Small intestine (tissue), 7 donors: Measurements from ENCODE around the gene LENG8. TPM values are rescaled to one million over a fixed set of nuclear protein-coding genes. Genes with fewer than 3 reads are reported as not detected.

Experiments
- DNase-seq, 2 donors: peaks; one replicate each; pipeline versions ENCODE4 v3.0.0 to v3.0.0-alpha.2; 2013
- FAIRE-seq: peaks from 2 replicates; lab custom pipeline; 2012; peaks lifted over from hg19 to GRCh38; lab: Jason Lieb, UNC
- H3K27ac ChIP-seq, 3 donors: one replicate each; pipeline ENCODE4 v1.5.1; 2013; ENCODE audit warnings: low read length in 2 of 3, mild to moderate bottlenecking in 2 of 3, control low read depth in 1 of 3, inconsistent platforms in 1 of 3, low read depth in 1 of 3, moderate library complexity in 1 of 3
- H3K27me3 ChIP-seq, 3 donors: one replicate each; pipeline ENCODE4 v1.6.1; 2013; ENCODE audit warnings: low read length in 3 of 3, inconsistent platforms in 1 of 3; ENCODE audit not compliant: control insufficient read depth in 3 of 3, insufficient read depth in 3 of 3
- H3K36me3 ChIP-seq, 3 donors: one replicate each; pipeline ENCODE4 v1.6.1; 2013; ENCODE audit warnings: low read length in 3 of 3, inconsistent platforms in 1 of 3, low read depth in 1 of 3, mild to moderate bottlenecking in 1 of 3, moderate library complexity in 1 of 3; ENCODE audit not compliant: control insufficient read depth in 3 of 3, insufficient read depth in 2 of 3
- H3K4me1 ChIP-seq, 3 donors: one replicate each; pipeline ENCODE4 v1.6.1; 2013; ENCODE audit warnings: low read length in 2 of 3, inconsistent platforms in 1 of 3, low read depth in 1 of 3, mild to moderate bottlenecking in 1 of 3, moderate library complexity in 1 of 3; ENCODE audit not compliant: control insufficient read depth in 3 of 3, insufficient read depth in 2 of 3
- H3K4me3 ChIP-seq, 3 donors: one replicate each; pipeline ENCODE4 v1.5.1; 2013; ENCODE audit warnings: low read length in 3 of 3, control low read depth in 1 of 3, inconsistent platforms in 1 of 3, low read depth in 1 of 3, mild to moderate bottlenecking in 1 of 3, moderate library complexity in 1 of 3
- H3K9me3 ChIP-seq, 2 donors: one replicate each; pipeline ENCODE4 v1.6.1; 2013; ENCODE audit warnings: low read depth in 1 of 2, low read length in 1 of 2; ENCODE audit not compliant: control insufficient read depth in 2 of 2, insufficient read depth in 1 of 2
- WGBS, 3 donors: extraction: QIAGEN DNeasy Blood & Tissue Kit; methylation state at CpG; one replicate each; pipeline ENCODE4 v1.1.7; 2013; 5-methylcytosine and 5-hydroxymethylcytosine counted together
- polyA plus RNA-seq, 4 donors: library from polyadenylated mRNA; stranded (reverse) in 3 of 4; unstranded in 1 of 4; fragments of 200-250 nt in 3 of 4; fragments of 120-200 nt in 1 of 4; gene quantifications; one replicate each; pipeline versions ENCODE4 v1.2.1 to v1.2.3, GENCODE V29; 2013
- donor health status: healthy with polysubstance abuse.
- donor health status: control.
- donor health status: control.
- donor health status: Bipolar disorder and iron deficiency.
- donor health status: healthy.

LENG8 gene
- polyA plus RNA-seq, 4 donors: 51.6 to 214 (median 87.2) TPM

- H3K4me3 ChIP-seq: no peak overlapping the region
- H3K27ac ChIP-seq: peak overlapping the region in 1 of 3 donors; percentile 42
- peaks cover 0 to 2% (median 0%) of the 10 kb centered on the region in 3 donors for H3K36me3 ChIP-seq
- peaks cover 2 to 30% (median 26%) of the 10 kb centered on the region in 3 donors for H3K27me3 ChIP-seq
- H3K9me3 ChIP-seq: no peaks in the 10 kb centered on the region
- DNase-seq (no peak), FAIRE-seq (no peak)
- WGBS, 3 donors: 25 to 30% (median 26%) methylated on average over 8 to 10 of the region's 10 CpGs
- H3K4me1 ChIP-seq: peaks cover 0 to 19% (median 0%) of the 10 kb centered on the region in 3 donors
Measured at GRCh38 chr19:54420068-54420382, 29.0 kb upstream of the LENG8 start.

GRCh38 chr19:54420383-54421168, 28.4 kb upstream of the LENG8 start:
- H3K4me3 ChIP-seq: no peak overlapping the region
- peak in 1 of 2 donors; percentile 79 for DNase-seq
- H3K4me1 ChIP-seq: peaks cover 0 to 19% (median 0%) of the 10 kb centered on the region in 3 donors
- no peak for FAIRE-seq
- H3K27ac ChIP-seq: peak overlapping the region in 1 of 3 donors; percentile 48
- peaks cover 2 to 28% (median 25%) of the 10 kb centered on the region in 3 donors for H3K27me3 ChIP-seq
- peaks cover 0 to 2% (median 0%) of the 10 kb centered on the region in 3 donors for H3K36me3 ChIP-seq
- no peaks in the 10 kb centered on the region for H3K9me3 ChIP-seq
- 7 to 19% (median 16%) methylated on average over 28 to 37 of the region's 37 CpGs for whole genome bisulfite sequencing, 3 donors

- peaks cover 0 to 19% (median 0%) of the 10 kb centered on the region in 3 donors for H3K4me1 ChIP-seq
- H3K27ac ChIP-seq: no peak overlapping the region
- H3K27me3 ChIP-seq: peaks cover 0 to 23% (median 21%) of the 10 kb centered on the region in 3 donors
- no peak overlapping the region for H3K4me3 ChIP-seq
- FAIRE-seq (no peak), DNase-seq (no peak)
- WGBS, 3 donors: 47 to 57% (median 51%) methylated on average over 7 to 9 of the region's 9 CpGs
- H3K36me3 ChIP-seq: peaks cover 0 to 2% (median 0%) of the 10 kb centered on the region in 3 donors
- no peaks in the 10 kb centered on the region for H3K9me3 ChIP-seq
Measured at GRCh38 chr19:54421169-54421516, 27.9 kb upstream of the LENG8 start.

- FAIRE-seq (no peak), DNase-seq (no peak)
- no peaks in the 10 kb centered on the region for H3K9me3 ChIP-seq
- H3K27me3 ChIP-seq: peaks cover 0 to 21% (median 18%) of the 10 kb centered on the region in 3 donors
- 80 to 84% (median 83%) methylated on average over 7 of the region's 7 CpGs for WGBS, 3 donors
- H3K27ac ChIP-seq: no peak overlapping the region
- no peak overlapping the region for H3K4me3 ChIP-seq
- H3K36me3 ChIP-seq: peaks cover 0 to 2% (median 0%) of the 10 kb centered on the region in 3 donors
- H3K4me1 ChIP-seq: peaks cover 0 to 15% (median 0%) of the 10 kb centered on the region in 3 donors
Measured at GRCh38 chr19:54421521-54421920, 27.5 kb upstream of the LENG8 start.

GRCh38 chr19:54422136-54422535, 26.9 kb upstream of the LENG8 start:
- 79 to 86% (median 80%) methylated on average over 14 to 20 of the region's 20 CpGs for WGBS, 3 donors
- Histone ChIP-seq H3K27me3 (peaks cover 0 to 15% (median 15%) of the 10 kb centered on the region in 3 donors), H3K9me3 (no peaks in the 10 kb centered on the region), H3K4me3 (no peak overlapping the region), H3K36me3 (peaks cover 0 to 2% (median 0%) of the 10 kb centered on the region in 3 donors), H3K4me1 (peaks cover 0 to 15% (median 0%) of the 10 kb centered on the region in 3 donors), H3K27ac (no peak overlapping the region)
- FAIRE-seq: no peak
- DNase-seq: no peak

GRCh38 chr19:54424201-54424600, 24.8 kb upstream of the LENG8 start:
- no peak overlapping the region for H3K4me3 ChIP-seq
- peaks cover 0 to 2% (median 0%) of the 10 kb centered on the region in 3 donors for H3K36me3 ChIP-seq
- DNase-seq (no peak), FAIRE-seq (no peak)
- H3K9me3 ChIP-seq: no peaks in the 10 kb centered on the region
- peaks cover 0 to 10% (median 0%) of the 10 kb centered on the region in 3 donors for H3K4me1 ChIP-seq
- H3K27ac ChIP-seq: no peak overlapping the region
- H3K27me3 ChIP-seq: peaks cover 0 to 9% (median 9%) of the 10 kb centered on the region in 3 donors
- 82 to 87% (median 86%) methylated on average over 14 of the region's 14 CpGs for WGBS, 3 donors

GRCh38 chr19:54424660-54425381, 24.2 kb upstream of the LENG8 start:
- no peaks in the 10 kb centered on the region for H3K9me3 ChIP-seq
- H3K4me1 ChIP-seq: peaks cover 0 to 9% (median 0%) of the 10 kb centered on the region in 3 donors
- no peak overlapping the region for H3K27ac ChIP-seq
- DNase-seq (no peak), FAIRE-seq (no peak)
- H3K4me3 ChIP-seq: no peak overlapping the region
- peaks cover 0 to 11% (median 11%) of the 10 kb centered on the region in 3 donors for H3K27me3 ChIP-seq
- 88 to 91% (median 90%) methylated on average over 36 of the region's 36 CpGs for WGBS, 3 donors
- H3K36me3 ChIP-seq: peaks cover 0 to 2% (median 0%) of the 10 kb centered on the region in 3 donors

- no peak overlapping the region for H3K27ac ChIP-seq
- FAIRE-seq (no peak), DNase-seq (no peak)
- no peak overlapping the region for H3K4me3 ChIP-seq
- no peaks in the 10 kb centered on the region for H3K9me3 ChIP-seq
- WGBS, 3 donors: 59 to 70% (median 65%) methylated on average over 5 of the region's 5 CpGs
- peaks cover 0 to 8% (median 0%) of the 10 kb centered on the region in 3 donors for H3K4me1 ChIP-seq
- H3K36me3 ChIP-seq: peaks cover 0 to 2% (median 0%) of the 10 kb centered on the region in 3 donors
- H3K27me3 ChIP-seq: peaks cover 0 to 16% (median 13%) of the 10 kb centered on the region in 3 donors
Measured at GRCh38 chr19:54425382-54425723, 23.6 kb upstream of the LENG8 start.
